SK-MEL-5 (cell line): ENCODE results near the gene PPFIBP2. TPM values are rescaled to one million over a fixed set of nuclear protein-coding genes. Genes with fewer than 3 reads are reported as not detected.
"Not testable (repeated sequence)": the region's sequence is repeated elsewhere in the genome, so short reads cannot be mapped to it uniquely, and the experiment has no call there.

ENCODE experiments used
- DNase-seq: peaks from one replicate; pipeline ENCODE4 v3.0.0-alpha.2; 2016; ENCODE audit warnings: low read depth, low spot score
- in situ Hi-C: cut with HindIII; loops from 2 replicates; pipeline ENCODE4 v1.10.0; 2016; ENCODE audit warnings: low sequenced_read_pairs, high pct_unique_total_duplicates, low pct_unique_long_range_greater_than_20kb
- total RNA-seq: library from RNA; depleted of rRNA; stranded (reverse); fragments of >200 nt; shearing (Covaris generic); gene quantifications from 2 replicates; pipeline ENCODE4 v1.2.3, GENCODE V29; 2014

PPFIBP2 gene
- total RNA-seq, 1 experiment from 2014 or later: 23.6 TPM

- DNase-seq: no peak
- in situ Hi-C loops: no loop called here
Observed at GRCh38 chr11:7493670-7494069, 20.1 kb upstream of the PPFIBP2 start.

DNA sequence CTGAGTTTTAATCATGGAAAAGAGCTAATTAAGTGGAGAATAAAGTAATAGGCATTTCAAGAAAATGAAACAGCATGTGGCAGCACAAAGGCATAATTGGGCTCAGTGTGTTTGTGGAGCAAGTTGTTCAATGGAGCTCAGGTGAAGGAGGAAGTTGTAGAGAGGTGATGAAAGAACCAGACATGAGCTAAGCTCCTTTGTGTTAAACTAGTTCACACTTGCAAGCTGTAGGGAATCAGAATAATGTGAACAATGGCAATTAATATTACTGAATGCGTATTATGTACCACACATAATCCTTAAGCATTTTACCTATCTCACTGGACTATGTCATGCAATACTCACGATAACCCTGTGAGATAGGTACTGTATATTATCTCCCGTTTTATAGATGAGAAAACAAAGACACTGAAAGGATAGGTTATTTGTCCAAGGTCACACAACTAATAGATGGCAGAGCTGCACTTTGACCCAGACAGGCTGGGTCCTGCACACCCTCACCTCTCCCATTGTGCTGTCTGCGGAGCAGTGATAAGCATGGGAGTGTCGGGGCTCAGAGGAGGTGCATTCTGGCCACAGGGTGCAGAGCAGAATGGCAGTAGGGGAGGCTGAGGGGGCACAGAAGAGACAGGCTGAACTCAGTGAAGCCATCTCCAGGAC lies 19.6 kb upstream of the PPFIBP2 start:
- in situ Hi-C loops: no loop called here
- no peak for DNase-seq

DNA sequence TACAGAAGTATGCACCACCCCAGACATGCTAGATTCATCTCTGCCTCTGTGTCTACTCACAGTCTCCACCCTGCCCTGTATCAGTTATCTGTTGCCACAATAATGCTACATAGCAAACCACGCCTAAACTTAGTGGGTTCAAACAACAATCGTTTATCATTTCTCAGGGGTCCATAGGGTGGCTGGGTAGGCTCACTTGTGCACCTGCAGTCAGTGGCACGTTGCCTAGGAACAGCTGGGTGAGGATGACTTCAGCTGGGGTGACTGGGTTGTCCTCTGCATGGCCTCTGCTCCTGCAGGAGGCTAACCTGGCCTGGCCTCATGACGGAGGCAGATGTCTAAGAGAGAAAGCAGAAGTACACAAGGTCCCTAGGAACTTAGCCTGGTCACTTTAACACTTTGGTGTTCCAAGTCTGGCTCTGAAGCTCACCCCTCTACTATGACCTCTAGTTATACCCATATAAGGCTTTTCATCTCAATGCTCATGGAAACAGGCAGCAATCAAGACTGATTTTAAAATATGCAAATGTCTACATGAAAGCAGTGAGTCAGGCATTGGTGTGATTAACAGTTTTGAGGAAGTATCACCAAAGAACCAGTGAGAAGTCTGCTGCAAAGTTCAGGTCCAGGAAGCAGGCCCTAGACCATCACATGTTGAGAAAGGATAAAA lies 17.8 kb upstream of the PPFIBP2 start:
- in situ Hi-C loops: no loop called here
- DNase-seq: no peak

DNA sequence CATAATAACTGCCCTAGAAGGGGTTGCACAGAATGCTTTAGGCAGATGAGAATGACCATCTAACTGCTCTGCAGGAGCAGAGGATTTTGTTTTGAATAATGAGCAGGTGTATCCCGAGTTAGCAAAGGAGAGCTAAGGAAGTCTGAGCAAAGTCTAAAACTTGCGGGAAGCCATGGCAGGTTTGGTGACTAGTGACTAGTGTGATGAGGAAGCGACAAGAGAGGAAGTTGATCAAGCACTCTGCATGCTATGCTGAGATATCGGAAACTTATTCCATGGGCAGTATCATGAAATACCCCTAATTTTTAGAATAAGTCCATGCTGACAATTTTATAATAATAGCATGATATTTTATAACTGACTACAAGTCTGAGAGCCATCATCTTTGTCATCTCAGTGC lies 15.6 kb upstream of the PPFIBP2 start:
- no peak for DNase-seq
- in situ Hi-C loops: no loop called here

DNA sequence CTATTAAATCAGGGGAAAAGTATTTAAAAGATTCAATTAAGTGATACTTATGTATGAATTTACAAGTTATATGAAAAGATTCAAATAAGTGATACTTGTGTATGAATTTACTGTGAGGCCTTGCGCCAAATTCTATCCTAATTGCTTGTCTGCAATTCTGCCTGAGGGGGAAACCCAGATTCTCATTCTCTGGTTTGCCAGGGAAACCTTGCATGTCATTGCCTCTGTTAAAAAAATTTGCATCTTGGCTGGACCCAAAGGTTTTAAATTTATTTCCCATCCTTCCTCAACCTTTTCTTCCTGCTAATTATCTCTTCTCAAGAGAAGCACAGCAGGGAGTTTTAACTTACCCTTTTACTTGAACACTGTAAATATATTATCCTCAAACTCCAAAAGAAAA lies 14.7 kb upstream of the PPFIBP2 start:
- in situ Hi-C loops: no loop called here
- no peak for DNase-seq

- in situ Hi-C loops: no loop called here
- no peak for DNase-seq
Observed at GRCh38 chr11:7500251-7500650, 13.5 kb upstream of the PPFIBP2 start.

DNA sequence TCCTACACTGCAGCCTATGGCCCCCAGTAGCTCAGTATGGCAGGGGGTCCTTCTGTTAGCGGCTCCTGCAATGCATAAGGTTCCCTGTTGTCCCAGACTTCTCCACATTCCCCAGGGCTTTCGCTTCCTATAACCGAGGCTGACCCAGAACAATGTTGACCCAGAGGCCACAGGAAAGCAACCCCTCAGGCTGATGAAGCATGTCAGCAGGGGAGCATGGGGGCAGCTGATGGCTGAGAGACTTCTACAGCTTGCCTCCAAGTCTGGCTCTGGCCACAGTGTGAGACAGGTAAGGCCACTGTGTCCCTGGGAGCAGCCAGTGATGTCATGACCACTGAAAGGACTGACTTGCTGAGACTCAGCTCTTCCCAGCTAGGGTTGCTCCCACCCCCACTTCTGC lies 12.5 kb upstream of the PPFIBP2 start:
- no peak for DNase-seq

GRCh38 chr11:7501894-7502293 lies 11.9 kb upstream of the PPFIBP2 start:
- in situ Hi-C loops: no loop called here
- DNase-seq: no peak

More for the DNA sequence above, 12.5 kb upstream of the PPFIBP2 start:
- in situ Hi-C loops: no loop called here

DNA sequence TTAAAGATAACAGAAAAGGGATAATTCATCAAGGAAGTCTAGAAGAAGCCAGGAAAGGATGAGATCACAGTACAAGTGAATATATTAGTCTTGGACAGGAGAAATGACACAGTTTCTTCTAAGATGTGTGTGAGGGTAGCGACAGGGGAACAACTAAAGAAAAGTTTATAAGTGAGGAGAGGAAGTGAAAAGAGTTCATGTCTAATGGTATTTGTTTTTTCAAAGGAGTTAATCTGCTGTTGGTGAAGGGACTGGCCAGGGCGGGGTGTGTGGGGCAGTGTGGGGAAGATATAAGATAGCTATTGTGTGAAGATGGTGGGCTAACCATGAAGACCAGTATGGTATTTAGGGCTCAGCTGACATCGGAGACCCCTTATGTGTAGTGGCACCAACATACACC lies 7.6 kb upstream of the PPFIBP2 start:
- in situ Hi-C loops: no loop called here
- DNase-seq: no peak

GRCh38 chr11:7508087-7508486 lies 5.7 kb upstream of the PPFIBP2 start:
- no peak for DNase-seq
- in situ Hi-C loops: no loop called here

DNA sequence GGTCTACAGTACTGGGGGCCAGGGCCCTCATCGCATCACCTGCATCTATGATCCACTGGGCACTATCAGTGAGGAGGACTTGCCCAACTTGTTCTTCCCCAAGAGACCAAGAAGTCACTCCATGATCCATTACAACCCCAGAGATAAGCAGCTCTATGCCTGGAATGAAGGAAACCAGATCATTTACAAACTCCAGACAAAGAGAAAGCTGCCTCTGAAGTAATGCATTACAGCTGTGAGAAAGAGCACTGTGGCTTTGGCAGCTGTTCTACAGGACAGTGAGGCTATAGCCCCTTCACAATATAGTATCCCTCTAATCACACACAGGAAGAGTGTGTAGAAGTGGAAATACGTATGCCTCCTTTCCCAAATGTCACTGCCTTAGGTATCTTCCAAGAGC lies 3.8 kb upstream of the PPFIBP2 start:
- DNase-seq: no peak
- in situ Hi-C loops: no loop called here

GRCh38 chr11:7511401-7511800 lies 2.4 kb upstream of the PPFIBP2 start:
- in situ Hi-C loops: no loop called here
- peak; percentile 80 for DNase-seq

- DNase-seq: peak; percentile 41
- in situ Hi-C loops: no loop called here
Observed at GRCh38 chr11:7512525-7513233, 1.1 kb upstream of the PPFIBP2 start.

- in situ Hi-C loops: no loop called here
- DNase-seq: peak; percentile 4
Observed at GRCh38 chr11:7514099-7514591, 346 bp downstream of the PPFIBP2 start.

DNA sequence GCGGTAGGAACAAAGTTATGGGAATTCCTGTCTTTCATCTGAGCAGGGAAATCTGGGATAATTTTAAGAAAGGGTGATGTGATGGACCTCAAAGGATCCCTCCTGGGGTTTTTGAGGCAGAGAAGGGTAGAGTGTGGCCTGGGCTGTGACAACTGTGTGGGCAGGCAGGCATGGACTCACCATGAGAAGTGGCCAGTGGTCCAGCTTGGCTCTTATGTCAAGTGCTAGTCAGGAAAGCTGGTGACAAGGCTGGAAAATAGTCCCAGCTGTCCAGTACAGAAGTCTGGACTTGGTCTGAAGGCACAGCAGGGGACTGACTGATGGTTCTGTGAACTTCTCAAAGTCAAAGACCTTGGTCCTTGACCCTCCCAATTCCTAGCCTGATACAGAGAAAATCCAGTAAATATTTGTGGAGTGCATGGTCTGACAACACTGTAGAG lies 1.7 kb downstream of the PPFIBP2 start:
- in situ Hi-C loops: no loop called here
- no peak for DNase-seq

GRCh38 chr11:7516475-7516874 lies 2.7 kb downstream of the PPFIBP2 start:
- in situ Hi-C loops: no loop called here
- no peak for DNase-seq

DNA sequence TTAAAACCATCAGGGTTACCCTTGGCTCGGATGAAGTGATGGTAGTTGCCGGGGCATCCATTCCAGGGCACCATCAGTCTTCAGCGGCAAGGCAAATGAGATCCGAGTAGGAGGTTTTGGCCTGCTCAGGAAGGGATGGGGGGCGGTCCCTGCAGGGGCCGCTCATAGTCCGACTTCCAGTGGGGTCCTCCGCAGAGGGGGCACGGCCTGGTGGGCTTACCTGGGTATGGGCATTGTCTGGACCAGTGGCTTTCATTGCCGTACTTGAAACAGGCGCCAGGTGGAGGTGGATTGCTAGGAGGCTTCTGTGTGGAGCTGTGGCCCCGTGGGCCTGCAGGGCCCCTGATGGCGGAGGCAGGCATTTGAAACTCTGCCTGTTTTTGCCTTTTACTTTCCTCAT lies 3.9 kb downstream of the PPFIBP2 start:
- in situ Hi-C loops, DNase-seq: not testable (repeated sequence)

DNA sequence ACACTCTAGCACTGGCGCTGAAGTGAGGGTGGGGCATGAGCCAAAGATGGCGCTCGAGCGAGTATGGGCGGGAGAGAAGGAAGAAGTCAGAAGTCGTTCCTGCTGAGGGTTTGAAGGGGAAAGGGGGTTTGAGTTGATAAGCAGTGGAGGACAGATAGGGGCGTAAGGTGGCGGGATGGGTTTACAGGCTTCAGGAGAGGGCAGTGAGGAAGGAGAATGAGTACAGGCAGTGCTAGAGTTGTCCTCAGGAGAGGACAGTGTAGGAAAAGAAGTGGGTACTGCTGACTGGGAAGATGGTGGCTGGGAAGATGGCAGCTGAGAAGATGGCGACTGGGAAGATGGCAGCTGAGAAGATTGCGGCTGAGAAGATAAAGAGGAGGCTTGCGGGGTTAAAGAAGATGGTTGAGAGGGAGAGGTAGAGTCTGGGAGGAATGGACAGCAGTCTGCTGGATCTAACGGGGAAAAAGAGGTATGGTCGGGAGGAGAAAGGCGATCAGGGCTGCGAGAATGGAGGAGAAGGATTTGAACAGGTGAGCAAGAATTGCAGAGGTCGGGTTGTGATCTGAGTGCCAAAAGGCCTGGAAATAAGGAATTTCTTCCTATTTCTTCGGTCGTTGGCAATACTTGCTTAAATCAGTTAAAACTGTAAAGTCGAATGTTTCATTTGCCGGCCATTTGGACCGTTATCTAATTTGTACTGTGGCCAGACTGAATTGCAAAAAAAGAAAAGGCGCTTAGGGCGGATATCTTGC lies 5.2 kb downstream of the PPFIBP2 start:
- in situ Hi-C loops: no loop called here
- DNase-seq: no peak
